Frontal cortex (tissue), 4 donors: ENCODE measurements around the gene HLCS. TPM values are rescaled to one million over a fixed set of nuclear protein-coding genes. Genes with fewer than 3 reads are reported as not detected.
"Not testable (repeated sequence)": the region's sequence is repeated elsewhere in the genome, so short reads cannot be mapped to it uniquely, and the experiment has no call there.

ENCODE experiments used
- DNase-seq, 2 donors: peaks; one replicate each; pipeline ENCODE4 v3.0.0; 2012; ENCODE audit warnings: low spot score in 2 of 2
- FAIRE-seq: peaks from 2 replicates; lab custom pipeline; 2012; peaks lifted over from hg19 to GRCh38; lab: Jason Lieb, UNC
- total RNA-seq: library from RNA; depleted of rRNA; stranded (reverse); fragments of >200 nt; gene quantifications from one replicate; pipeline ENCODE4 v1.2.3, GENCODE V29; 2014
- donor health status: control.
- donor health status: control.
- donor health status: control.

Gene HLCS
- total RNA-seq, 1 donor from 2014 or later: 23.2 TPM

GRCh38 chr21:36825658-36826057 lies 140.8 kb downstream of the HLCS start:
- FAIRE-seq (no peak), DNase-seq (no peak)

DNA sequence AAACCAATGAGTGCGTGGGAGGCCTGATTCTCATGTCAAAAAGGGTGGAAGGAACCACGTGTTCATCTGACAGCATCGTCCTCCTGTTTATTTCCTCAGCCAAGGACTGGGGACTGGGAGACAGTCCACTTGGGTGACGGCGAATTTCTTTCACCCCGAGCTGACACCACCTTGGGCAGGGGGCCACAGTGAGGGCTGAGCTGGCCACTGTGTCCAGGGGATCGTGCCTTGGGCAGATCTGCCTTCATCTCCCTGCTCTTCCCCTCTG lies 145.5 kb downstream of the HLCS start:
- DNase-seq (no peak), FAIRE-seq (no peak)

DNA sequence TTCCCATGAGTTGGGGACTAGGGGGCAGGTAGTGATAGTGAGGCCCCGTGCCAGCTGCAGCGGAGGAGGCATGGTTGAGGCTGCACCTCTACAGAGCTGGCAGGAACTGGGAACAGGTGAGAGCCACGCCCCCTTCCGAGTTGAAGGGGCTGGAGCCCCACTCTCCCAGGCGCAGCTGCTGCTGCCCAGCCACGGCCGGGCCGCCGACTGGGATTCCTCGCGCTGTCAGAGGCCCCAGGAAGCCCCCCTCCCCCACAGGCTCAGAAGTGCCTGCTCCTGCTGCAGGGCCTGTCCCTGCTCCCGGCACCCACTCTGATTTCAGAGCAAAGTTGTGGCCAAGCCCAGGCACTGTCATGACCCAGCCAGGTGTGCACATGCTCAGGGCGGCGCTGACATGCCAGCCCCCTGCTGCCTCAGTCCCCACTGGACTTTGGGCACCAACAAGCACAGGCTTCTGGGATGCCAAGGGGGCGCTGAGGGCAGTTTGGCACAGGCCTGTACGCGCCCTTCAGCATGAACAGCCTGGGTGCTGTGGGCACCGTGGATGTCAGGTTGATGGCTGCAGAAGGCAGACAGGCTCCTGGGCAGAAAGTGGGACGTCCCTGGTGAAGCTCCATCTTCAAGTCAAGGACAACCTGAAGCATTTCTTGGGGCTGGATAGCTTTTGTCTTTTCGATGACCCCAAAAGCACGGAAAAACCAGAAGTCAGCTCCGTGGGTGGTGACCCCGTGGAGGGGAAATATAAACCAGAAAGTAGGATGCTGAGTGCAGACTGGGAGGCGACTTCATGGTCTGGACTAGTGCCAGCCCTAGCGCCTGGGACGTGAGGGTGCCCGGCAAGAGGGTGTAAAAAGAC lies 146.1 kb downstream of the HLCS start:
- FAIRE-seq: no peak
- DNase-seq: no peak

GRCh38 chr21:36817732-36818450 lies 148.6 kb downstream of the HLCS start:
- DNase-seq (no peak), FAIRE-seq (no peak)

- DNase-seq: no peak
- FAIRE-seq: no peak
These were observed 149.8 kb downstream of the HLCS start for GRCh38 chr21:36816561-36817130.

GRCh38 chr21:36816026-36816425 lies 150.4 kb downstream of the HLCS start:
- not testable (repeated sequence) for DNase-seq, FAIRE-seq

GRCh38 chr21:36815284-36815683 lies 151.2 kb downstream of the HLCS start:
- FAIRE-seq (no peak), DNase-seq (no peak)

DNA sequence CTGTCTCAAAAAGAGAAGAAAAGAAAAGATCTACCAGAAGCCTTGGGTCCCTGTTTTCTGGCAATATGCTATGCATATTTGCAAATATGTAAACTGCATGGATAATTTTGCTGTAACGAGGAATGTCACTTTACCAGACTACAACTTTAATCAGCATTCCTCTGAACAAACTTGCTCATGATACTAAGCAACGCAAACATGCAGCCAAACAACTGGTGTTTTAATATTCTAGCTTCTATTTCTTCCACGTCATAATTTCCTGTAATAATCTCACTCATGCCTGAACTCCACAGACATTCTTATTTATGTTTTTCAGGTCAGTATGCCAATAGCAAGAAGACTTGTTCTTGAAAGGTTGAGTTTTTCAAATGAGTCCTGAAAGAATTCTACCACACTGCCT lies 153.4 kb downstream of the HLCS start:
- DNase-seq (no peak), FAIRE-seq (no peak)

DNA sequence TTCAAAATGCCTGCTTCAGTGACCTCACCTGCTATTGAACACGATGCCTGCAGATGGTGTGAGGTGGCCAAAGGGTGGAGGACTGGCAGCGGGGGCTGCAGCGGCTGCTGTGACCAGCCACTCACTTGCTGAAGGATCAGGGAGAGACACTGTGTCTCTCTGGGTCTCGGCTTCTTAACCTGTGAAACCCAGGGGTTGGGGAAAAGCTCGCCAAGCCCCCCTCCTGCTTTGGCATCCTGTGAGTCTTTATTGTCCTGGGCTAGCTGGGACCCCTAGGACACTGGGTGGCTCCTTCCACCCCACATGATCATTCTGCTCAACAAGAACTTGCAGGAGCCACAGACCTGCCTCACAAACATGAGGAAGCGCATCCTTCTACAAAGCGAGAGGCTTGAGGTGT lies 154.7 kb downstream of the HLCS start:
- DNase-seq: no peak

DNA sequence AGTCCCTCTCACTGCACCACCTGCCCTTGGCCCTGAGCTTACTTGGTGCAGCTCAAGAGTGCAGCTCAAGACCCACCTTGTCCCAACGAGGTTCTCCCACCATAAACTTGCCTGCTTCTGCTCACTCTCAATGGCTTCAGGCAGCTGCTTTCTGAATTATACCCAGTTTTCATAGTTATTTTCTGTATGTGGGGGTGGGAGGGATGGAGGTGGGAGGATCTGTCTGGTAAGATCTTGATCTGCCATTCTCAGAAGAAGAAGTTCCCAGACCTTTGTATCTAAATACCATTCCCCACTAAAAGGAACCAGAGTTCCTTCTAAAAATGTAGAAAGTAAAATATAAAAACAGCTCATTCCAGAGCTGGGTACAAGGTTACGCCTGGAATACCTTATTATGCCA lies 156.0 kb downstream of the HLCS start:
- DNase-seq (no peak), FAIRE-seq (no peak)

More for the DNA sequence above, 154.7 kb downstream of the HLCS start:
- no peak for FAIRE-seq

GRCh38 chr21:36807422-36807928 lies 159.0 kb downstream of the HLCS start:
- no peak for FAIRE-seq
- no peak for DNase-seq

GRCh38 chr21:36806103-36806502 lies 160.4 kb downstream of the HLCS start:
- no peak for DNase-seq
- FAIRE-seq: no peak

GRCh38 chr21:36804874-36805611 lies 161.4 kb downstream of the HLCS start:
- DNase-seq (no peak), FAIRE-seq (no peak)

GRCh38 chr21:36803816-36804439 lies 162.5 kb downstream of the HLCS start:
- FAIRE-seq (no peak), DNase-seq (no peak)

DNA sequence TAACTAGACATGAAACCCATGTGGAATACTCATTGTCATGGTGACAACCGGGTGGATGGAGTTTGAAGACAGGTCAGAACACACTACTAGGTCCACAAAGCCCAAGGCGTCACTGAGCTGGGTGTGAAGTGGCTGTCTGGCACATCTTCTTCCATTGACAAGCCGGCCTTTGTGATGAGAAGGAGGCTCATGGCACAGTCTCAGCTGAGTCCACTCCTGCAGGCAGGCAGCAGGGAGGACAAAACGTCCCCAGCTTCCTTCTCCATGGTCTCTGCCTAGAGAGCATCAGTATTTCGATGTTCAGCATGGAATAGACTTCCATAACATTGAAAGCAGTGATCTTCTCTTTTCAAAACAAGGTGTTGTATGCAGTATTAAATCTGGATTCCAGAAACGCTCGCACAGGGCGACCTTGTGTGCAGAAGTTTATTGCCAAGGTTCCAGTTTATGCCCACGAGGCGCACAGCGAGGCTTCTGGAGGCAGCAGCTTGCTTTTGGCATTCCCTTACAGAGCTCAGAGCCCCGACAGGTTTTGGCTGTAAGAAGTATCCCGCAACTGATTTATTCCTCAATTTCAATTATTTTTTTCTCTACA lies 163.3 kb downstream of the HLCS start:
- FAIRE-seq: no peak
- no peak for DNase-seq

- no peak for FAIRE-seq
- no peak for DNase-seq
These were observed 165.7 kb downstream of the HLCS start for GRCh38 chr21:36800734-36801133.

DNA sequence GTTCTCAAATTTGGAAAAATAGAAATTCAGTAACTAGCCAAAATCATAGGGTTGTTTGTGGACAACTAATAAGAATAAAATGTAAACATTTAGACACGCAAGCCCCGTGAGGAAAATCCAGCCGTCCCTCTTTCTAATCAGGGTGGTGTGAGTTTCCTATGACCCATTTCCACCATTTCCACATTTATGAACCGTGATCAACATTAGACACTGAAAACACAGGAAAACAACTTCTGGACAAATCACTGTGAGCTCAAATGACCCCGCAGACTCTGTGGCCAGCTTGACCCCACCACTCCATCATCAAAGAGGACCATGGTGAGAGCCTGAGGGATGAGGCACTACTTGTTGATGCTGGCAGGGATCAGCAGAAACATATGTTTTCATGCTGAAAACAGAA lies 166.6 kb downstream of the HLCS start:
- FAIRE-seq: no peak
- DNase-seq: no peak

- no peak for FAIRE-seq
- DNase-seq: no peak
These were observed 168.0 kb downstream of the HLCS start for GRCh38 chr21:36798491-36798890.

GRCh38 chr21:36796070-36796469 lies 170.4 kb downstream of the HLCS start:
- FAIRE-seq (no peak), DNase-seq (no peak)
